Stomach (tissue), 9 donors: ENCODE measurements around the gene POLR3GL. TPM values are rescaled to one million over a fixed set of nuclear protein-coding genes. Genes with fewer than 3 reads are reported as not detected.

ENCODE experiments used
- DNase-seq, 2 donors: peaks; one replicate each; pipeline versions ENCODE4 v3.0.0 to v3.0.0-alpha.2; 2013 to 2019
- H3K27ac ChIP-seq, 5 donors: fragments of 200-600 bp in 4 of 5; sonication (generic) in 4 of 5; one replicate each; pipeline ENCODE4 v1.5.1; 2013 to 2019; ENCODE audit warnings: mild to moderate bottlenecking in 1 of 5, moderate library complexity in 1 of 5
- H3K27me3 ChIP-seq, 3 donors: fragments of 200-600 bp; sonication (generic); one replicate each; pipeline ENCODE4 v1.5.1; 2017 to 2019; ENCODE audit warnings: mixed run types in 1 of 3
- H3K36me3 ChIP-seq, 4 donors: fragments of 200-600 bp; sonication (generic); 1 replicate in 3 of 4; 2 replicates in 1 of 4; pipeline ENCODE4 v1.5.1; 2016 to 2019
- H3K4me1 ChIP-seq, 4 donors: fragments of 200-600 bp; sonication (generic); one replicate each; pipeline ENCODE4 v1.5.1; 2016 to 2019
- H3K4me3 ChIP-seq, 4 donors: fragments of 200-600 bp; sonication (generic) in 3 of 4; one replicate each; pipeline ENCODE4 v1.5.1; 2016 to 2019; ENCODE audit warnings: mild to moderate bottlenecking in 1 of 4
- H3K9me3 ChIP-seq, 4 donors: fragments of 200-600 bp; sonication (generic); one replicate each; pipeline ENCODE4 v1.5.1; 2016 to 2019
- EP300 ChIP-seq: sonication (generic); formaldehyde crosslinking; IDR thresholded peaks from one replicate; pipeline ENCODE4 v1.6.1; 2017; ENCODE audit warnings: antibody characterized with exemption
- POLR2A ChIP-seq, 4 donors: fragments of 450-650 bp; IDR thresholded peaks; one replicate each; pipeline ENCODE4 v1.6.1; 2016; ENCODE audit warnings: antibody characterized with exemption in 4 of 4, control low read depth in 2 of 4, mild to moderate bottlenecking in 1 of 4, moderate library complexity in 1 of 4
- POLR2AphosphoS5 ChIP-seq, 3 donors: sonication (generic); formaldehyde crosslinking; IDR thresholded peaks; one replicate each; pipeline ENCODE4 v1.6.1; 2016; ENCODE audit warnings: antibody characterized with exemption in 3 of 3
- WGBS, 5 donors: extraction: QIAGEN DNeasy Blood & Tissue Kit in 3 of 5; methylation state at CpG; one replicate each; pipeline versions ENCODE4 v1.1.5 to v1.1.7; 2013 to 2018; 5-methylcytosine and 5-hydroxymethylcytosine counted together
- intact Hi-C: fragments of 100-400 bp; cut with DNase I; formaldehyde crosslinking; loops from one replicate; pipeline ENCODE4 v1.15.1; 2023; ENCODE audit warnings: low total_unique reads
- polyA plus RNA-seq, 3 donors: library from polyadenylated mRNA; stranded (reverse); fragments of 200-250 nt; gene quantifications; one replicate each; pipeline ENCODE4 v1.2.3, GENCODE V29; 2013
- total RNA-seq, 5 donors: library from RNA; depleted of rRNA; stranded (reverse); fragments of >200 nt; gene quantifications; one replicate each; pipeline versions ENCODE4 v1.1.0 to v1.2.3, GENCODE V29; 2014 to 2016
- TF ChIP-seq, protein P1 (sequence below), 7 experiments: fragments of 450-650 bp in 4 of 7; fragments of 200-600 bp in 3 of 7; sonication (generic) in 3 of 7; IDR thresholded peaks; one replicate each; pipeline ENCODE4 v1.5.1; 2016 to 2019; ENCODE audit warnings: antibody characterized with exemption in 7 of 7, control low read depth in 2 of 7, mild to moderate bottlenecking in 1 of 7
- donor health status: healthy with polysubstance abuse.
- donor health status: Bipolar disorder and iron deficiency.
- donor health status: healthy.

The POLR3GL gene
- total and polyA plus RNA-seq, 8 donors = 5.8 to 165 (median 26.9) TPM

DNA sequence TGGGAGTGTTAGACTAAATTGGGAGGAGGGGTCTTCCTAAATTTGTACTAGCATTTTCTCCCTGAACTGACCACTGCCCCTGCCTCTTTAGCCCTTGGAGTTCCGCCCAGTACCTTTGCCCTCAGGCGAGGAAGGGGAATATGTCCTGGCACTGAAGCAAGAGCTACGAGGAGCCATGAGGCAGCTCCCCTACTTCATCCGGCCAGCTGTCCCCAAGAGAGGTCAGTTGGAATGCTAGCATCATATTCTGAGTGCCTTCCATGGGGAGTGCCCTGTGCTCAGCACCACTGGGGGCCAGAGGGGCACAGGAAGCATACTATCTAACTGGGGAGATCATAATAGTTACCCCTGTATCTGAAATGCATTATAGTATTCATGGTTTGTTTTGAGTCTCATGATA, 10.7 kb downstream of the POLR3GL start:
- intact Hi-C loops = no loop called here
- H3K27ac ChIP-seq = no peak overlapping the region
- H3K4me3 ChIP-seq = no peak overlapping the region
- peaks cover 27 to 34% (median 32%) of the 10 kb centered on the region in 4 donors for H3K4me1 ChIP-seq
- 73 to 86% (median 81%) methylated on average over 4 of the region's 4 CpGs for WGBS, 5 donors
- DNase-seq = no peak
- H3K27me3 ChIP-seq = no peaks in the 10 kb centered on the region
- peaks cover 0 to 14% (median 4%) of the 10 kb centered on the region in 4 donors for H3K36me3 ChIP-seq
- no peaks in the 10 kb centered on the region for H3K9me3 ChIP-seq
- TF ChIP-seq POLR2AphosphoS5 (IDR thresholded peaks at IDR 0.05) (no peak), EP300 (no peak), POLR2A (IDR thresholded peaks at IDR 0.05) (no peak)
- TF ChIP-seq, protein P1, sequence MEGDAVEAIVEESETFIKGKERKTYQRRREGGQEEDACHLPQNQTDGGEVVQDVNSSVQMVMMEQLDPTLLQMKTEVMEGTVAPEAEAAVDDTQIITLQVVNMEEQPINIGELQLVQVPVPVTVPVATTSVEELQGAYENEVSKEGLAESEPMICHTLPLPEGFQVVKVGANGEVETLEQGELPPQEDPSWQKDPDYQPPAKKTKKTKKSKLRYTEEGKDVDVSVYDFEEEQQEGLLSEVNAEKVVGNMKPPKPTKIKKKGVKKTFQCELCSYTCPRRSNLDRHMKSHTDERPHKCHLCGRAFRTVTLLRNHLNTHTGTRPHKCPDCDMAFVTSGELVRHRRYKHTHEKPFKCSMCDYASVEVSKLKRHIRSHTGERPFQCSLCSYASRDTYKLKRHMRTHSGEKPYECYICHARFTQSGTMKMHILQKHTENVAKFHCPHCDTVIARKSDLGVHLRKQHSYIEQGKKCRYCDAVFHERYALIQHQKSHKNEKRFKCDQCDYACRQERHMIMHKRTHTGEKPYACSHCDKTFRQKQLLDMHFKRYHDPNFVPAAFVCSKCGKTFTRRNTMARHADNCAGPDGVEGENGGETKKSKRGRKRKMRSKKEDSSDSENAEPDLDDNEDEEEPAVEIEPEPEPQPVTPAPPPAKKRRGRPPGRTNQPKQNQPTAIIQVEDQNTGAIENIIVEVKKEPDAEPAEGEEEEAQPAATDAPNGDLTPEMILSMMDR (IDR thresholded peaks at IDR 0.05) = no peak

DNA sequence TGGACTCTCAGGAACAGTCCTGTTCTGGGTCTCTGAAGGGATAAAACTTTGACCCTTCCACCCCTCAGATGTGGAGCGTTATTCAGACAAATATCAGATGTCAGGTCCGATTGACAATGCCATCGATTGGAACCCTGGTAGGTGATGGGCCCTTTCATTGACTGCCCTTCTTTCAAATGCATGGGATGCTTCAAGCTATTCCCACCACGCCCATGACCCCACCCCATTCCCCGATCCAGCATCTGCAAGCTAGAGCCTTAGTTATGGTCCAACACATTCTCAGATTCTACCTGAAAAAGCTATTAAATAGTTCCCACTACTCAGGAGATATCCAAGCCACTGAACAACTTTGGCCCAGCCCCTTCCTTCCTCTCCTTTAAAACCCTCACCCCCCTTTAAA, 12.5 kb downstream of the POLR3GL start:
- TF ChIP-seq POLR2AphosphoS5 (IDR thresholded peaks at IDR 0.05) = no peak
- no peak for TF ChIP-seq POLR2A (IDR thresholded peaks at IDR 0.05)
- TF ChIP-seq, protein P1 (IDR thresholded peaks at IDR 0.05) = no peak
- no peak for TF ChIP-seq EP300
- DNase-seq = no peak
- peaks cover 0 to 14% (median 4%) of the 10 kb centered on the region in 4 donors for H3K36me3 ChIP-seq
- peaks cover 37 to 52% (median 50%) of the 10 kb centered on the region in 4 donors for H3K4me1 ChIP-seq
- H3K4me3 ChIP-seq = no peak overlapping the region
- intact Hi-C loops = no loop called here
- H3K27me3 ChIP-seq = no peaks in the 10 kb centered on the region
- no peaks in the 10 kb centered on the region for H3K9me3 ChIP-seq
- WGBS, 5 donors = 76 to 87% (median 81%) methylated on average over 5 of the region's 5 CpGs
- H3K27ac ChIP-seq = peak overlapping the region; percentile 43 to 100 (median 96)

DNA sequence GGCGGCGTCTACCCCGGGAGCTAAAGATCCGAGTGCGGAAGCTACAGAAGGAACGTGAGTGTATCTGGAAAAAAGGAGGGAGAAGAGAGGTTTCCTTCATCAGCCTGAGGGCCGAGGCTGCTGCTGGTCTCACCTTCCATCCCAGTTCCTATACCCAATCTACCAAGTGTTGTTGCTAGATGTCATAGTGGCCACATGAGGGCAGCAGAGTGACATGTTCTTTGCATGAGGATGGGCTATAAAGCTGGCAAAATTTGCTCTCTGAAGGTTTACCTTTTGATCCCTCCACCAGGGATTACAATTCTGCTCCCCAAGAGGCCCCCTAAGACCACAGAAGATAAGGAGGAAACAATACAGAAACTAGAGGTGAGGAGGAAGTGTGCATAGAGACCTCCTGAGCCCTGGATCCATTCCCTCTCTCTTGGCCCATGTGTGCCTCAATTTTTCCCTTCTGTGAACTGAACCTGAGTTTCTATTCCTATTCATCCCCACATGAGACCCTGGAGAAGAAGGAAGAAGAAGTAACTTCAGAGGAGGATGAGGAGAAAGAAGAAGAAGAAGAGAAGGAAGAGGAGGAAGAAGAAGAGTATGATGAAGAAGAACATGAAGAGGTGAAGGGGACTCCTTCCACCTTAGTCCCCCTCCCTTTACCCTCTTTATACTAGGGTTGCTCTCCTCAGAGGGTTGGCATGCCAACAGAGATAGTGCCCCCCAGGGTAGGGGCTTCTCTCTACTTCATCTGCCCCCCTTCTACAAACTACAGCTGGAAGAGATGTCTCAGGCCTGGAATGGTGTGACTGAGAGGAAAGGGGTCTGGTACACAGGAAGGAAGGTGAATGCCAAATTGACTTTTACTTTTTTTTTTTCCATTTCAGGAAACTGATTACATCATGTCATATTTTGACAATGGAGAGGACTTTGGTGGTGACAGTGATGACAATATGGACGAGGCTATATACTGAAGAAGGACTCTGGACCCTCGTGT, 13.3 kb downstream of the POLR3GL start:
- Histone ChIP-seq H3K27ac (peak overlapping the region; percentile 85 to 100 (median 96)), H3K4me1 (peaks cover 45 to 60% (median 57%) of the 10 kb centered on the region in 4 donors), H3K27me3 (no peaks in the 10 kb centered on the region), H3K36me3 (peaks cover 0 to 14% (median 4%) of the 10 kb centered on the region in 4 donors), H3K4me3 (peak overlapping the region in 2 of 4 donors; percentile 9 to 12), H3K9me3 (no peaks in the 10 kb centered on the region)
- peak; percentile 50 to 89 (median 72) for TF ChIP-seq POLR2AphosphoS5 (IDR thresholded peaks at IDR 0.05)
- no peak for TF ChIP-seq POLR2A (IDR thresholded peaks at IDR 0.05)
- TF ChIP-seq, protein P1 (IDR thresholded peaks at IDR 0.05) = peak in 6 of 7 experiments; percentile 11 to 94 (median 86)
- no peak for TF ChIP-seq EP300
- peak; percentile 88 to 95 for DNase-seq
- WGBS, 5 donors = 15 to 24% (median 18%) methylated on average over 9 of the region's 9 CpGs
- intact Hi-C loops = no loop called here

DNA sequence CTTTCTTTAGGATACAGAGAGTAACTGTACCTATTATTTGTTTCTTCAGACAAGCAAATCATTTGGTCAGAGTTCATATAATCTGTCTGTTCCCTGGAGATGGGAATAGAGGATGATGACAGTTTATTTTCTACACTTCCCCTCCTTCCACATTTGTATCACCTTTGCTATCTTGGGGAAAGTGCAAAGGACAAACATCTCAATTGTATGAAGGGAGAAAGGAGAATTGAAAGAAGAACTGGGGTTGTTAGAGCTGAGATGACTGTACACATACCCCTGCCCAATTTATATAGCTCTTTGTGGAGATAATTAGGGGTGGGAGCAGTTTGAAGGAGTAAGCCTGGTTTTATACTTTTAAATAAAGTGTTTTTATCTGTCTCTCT, 14.0 kb downstream of the POLR3GL start:
- peaks cover 0 to 14% (median 4%) of the 10 kb centered on the region in 4 donors for H3K36me3 ChIP-seq
- TF ChIP-seq POLR2AphosphoS5 (IDR thresholded peaks at IDR 0.05) (no peak), EP300 (no peak)
- TF ChIP-seq, protein P1 (IDR thresholded peaks at IDR 0.05) = no peak
- no peak for DNase-seq
- H3K4me1 ChIP-seq = peaks cover 52 to 66% (median 64%) of the 10 kb centered on the region in 4 donors
- peak overlapping the region in 3 of 4 donors; percentile 11 to 33 (median 14) for H3K4me3 ChIP-seq
- intact Hi-C loops = no loop called here
- H3K27me3 ChIP-seq = no peaks in the 10 kb centered on the region
- no peaks in the 10 kb centered on the region for H3K9me3 ChIP-seq
- peak overlapping the region; percentile 86 to 100 (median 96) for H3K27ac ChIP-seq
